Measurements from ENCODE around the gene TIPARP.

Gene TIPARP

DNA sequence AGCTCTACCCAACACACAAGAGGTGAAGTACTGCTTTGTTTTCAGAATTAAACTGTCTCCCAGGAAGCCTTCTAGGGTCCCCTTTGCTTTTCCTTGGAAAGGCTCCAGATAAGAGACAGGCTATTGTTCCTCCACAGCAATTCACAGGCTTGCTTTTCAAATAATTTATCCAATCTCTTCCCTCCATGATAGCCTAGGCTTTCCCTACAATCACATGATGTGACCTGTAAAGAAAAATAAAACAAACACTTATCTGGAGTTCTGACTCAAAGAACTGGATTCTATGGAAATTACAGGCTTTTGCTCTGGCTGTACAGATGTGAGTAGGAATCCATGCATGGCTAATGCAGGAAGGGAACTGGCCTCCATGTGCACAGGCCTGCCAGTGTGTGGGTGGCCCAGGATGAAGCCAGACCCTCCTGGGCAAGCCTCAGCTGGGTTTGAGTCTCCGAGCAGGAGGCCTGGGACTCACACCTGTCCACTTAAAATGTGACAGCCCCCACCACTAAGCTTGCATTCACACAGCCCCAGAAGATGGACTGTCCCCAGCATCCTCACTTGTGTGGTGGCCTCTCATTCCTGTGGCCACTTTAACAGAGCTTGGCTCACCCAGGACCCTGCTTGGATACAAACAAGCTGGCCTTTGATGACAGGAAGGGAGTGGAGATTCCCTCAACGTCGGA, 75.9 kb downstream of the TIPARP start:
- no peak for TF ChIP-seq CTCF (IDR thresholded peaks at IDR 0.05; ENCODE audit: low read depth, low read length)
- H3K4me3 ChIP-seq (ENCODE audit: low read depth, low read length) = no peak overlapping the region
- peak; percentile 59 for DNase-seq (ENCODE audit: low read depth, low spot score)
- in situ Hi-C loops (cut with HindIII; ENCODE audit: low sequenced_read_pairs) = no loop called here

DNA sequence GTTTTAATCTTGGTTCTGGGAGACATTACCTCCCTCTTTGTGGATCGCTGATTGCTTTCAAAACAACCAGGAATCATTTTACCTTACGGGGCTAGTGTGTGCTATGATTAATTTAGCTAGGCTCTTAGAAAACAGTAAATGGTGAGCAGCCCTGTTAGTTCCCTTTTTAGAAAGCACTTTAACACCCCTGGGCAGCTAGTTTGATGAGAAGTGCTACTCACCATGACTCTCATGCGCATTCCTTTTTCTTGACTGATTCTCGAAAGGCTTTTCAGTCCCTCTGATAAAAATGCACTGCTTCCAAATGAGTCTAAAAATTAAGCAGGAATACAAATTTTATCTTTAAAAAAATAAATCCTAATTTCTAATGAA, 76.5 kb downstream of the TIPARP start:
- H3K4me3 ChIP-seq (ENCODE audit: low read depth, low read length) = no peak overlapping the region
- in situ Hi-C loops (cut with HindIII; ENCODE audit: low sequenced_read_pairs) = no loop called here
- DNase-seq (ENCODE audit: low read depth, low spot score) = peak; percentile 76
- TF ChIP-seq CTCF (IDR thresholded peaks at IDR 0.05; ENCODE audit: low read depth, low read length) = no peak

DNA sequence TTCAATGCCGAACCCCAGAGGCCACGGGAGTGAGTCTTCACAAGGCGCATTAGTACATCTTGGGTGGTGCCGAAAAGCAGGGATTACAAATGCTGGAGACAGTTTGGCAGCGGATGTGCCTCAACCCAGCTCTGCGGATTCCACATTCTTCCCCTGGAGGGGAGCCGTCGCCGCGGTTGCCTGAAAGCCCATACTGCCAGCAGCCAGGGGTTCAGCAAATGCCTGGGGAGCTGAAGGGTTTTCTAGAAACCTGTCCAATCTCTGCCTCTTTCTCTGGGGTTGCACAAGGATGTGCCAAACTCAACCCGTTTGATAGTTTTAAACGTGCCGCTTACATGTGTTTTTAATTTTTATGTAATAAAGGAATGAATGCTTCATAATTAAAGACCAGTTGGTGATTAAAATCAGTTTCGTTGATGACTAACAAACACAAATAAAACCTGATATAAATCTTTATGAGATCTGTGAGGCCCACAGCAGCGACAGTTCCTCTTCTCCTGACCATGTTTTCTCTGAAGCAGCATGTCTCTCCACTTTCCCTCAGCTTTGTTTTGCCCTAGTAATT, 77.2 kb downstream of the TIPARP start:
- no peak overlapping the region for H3K4me3 ChIP-seq (ENCODE audit: low read depth, low read length)
- in situ Hi-C loops (cut with HindIII; ENCODE audit: low sequenced_read_pairs) = no loop called here
- peak; percentile 95 for DNase-seq (ENCODE audit: low read depth, low spot score)
- TF ChIP-seq CTCF (IDR thresholded peaks at IDR 0.05; ENCODE audit: low read depth, low read length) = peak; percentile 9
